Stimulated activated naive CD8-positive, alpha-beta T cell treated with anti-CD3 and anti-CD28 coated beads, Interleukin-15, Interleukin-2, amounts not matched to agents 100 U/mL and 50 U/mL, for 24 hours (primary cell): Measurements from ENCODE around the gene LTA.
"Not testable (repeated sequence)": the region's sequence is repeated elsewhere in the genome, so short reads cannot be mapped to it uniquely, and the experiment has no call there.

ENCODE experiments used
- ATAC-seq: fragments of 150-1000 bp; cut with Tn5 transposase; one replicate; pipeline ENCODE4 v1.10.0; 2021
- DNase-seq: peaks from one replicate; pipeline ENCODE4 v3.0.0; 2021

The LTA gene

DNA sequence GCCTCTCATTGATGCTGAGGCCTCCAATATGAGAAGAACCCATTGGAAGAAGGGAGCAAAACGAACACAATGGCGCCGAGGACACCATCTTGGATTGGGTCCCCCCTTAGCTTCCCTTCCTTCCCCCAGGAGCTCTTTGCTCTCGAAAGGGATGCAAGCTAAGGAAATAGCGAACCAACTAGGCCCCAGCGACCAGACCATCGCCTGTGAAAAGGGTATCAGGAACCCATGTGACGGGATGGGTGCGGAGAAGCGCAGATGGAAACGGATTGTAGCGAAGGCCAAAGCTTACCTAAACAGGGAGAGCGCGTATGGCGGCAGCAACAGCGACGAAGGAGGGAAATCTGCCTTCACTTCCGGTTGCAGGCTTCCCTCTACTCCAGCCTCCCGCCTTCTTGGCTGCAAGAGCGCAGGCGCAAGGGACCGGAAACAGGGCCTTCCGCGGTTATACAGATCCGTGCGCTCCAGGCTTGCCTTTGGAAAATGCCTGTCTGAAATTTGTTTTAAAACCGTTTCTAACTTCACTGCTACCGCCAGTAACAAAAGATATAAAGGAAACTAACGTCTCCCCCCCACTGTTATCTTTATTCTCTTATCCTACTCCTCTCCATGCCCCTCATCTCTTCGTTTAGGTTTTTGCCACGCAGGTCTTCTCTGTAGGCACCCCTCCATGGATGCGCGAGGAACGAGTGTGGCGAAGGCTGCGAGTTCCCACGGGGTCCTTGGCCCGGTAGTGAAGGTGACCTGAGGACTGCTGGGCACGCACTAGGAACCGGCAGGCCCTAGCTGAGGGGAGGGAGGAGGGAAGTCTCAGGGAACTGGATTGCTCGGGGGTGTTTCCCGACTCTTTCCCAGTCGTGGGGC is 30.2 kb upstream of the LTA start, which contains the start of gene DDX39B:
Gene DDX39B (minus strand): TSS at position 346 of the 864 bp plus-strand sequence. CDS start 1,471 bp downstream, outside the sequence.
- DNase-seq, result peak; percentile 94
- peak; percentile 80 for ATAC-seq

DNA sequence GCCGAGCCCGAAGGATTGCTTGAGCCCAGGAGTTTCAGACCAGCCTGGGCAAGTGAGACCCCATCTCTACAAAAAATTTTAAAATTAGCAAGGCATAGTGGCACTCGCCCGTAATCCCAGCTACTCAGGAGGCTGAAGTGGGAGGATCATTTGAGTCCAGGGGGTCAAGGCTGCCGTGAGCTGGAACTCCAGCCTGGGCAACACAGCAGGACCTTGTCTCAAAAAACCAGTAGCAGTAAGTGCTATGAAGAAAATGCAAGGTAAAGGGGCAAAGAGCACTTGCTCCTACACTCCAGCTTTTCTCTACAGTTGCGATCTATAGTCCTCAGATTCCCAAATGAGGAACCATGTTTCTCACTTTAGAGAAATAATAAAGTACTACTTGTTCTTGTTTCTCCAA is 28.4 kb upstream of the LTA start:
- DNase-seq (no peak), ATAC-seq (no peak)

DNA sequence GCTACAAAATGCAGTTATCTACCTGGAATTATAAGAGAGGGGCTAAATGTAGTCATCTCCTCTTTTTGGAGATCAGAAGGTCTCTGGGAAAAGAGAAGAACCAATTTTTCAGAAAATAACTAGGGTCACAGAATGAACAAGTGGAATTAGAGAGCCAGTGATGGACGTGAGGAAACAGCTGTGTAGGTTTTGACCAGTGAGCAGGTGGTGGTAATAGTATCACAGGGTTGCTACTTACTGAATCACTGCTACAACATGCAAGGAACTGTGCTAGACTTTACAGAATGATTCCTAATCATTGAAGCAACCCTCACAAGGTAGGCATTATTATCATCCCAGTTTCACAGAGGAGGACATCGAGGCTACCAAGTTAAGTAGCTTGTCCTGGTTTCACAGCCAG is 27.4 kb upstream of the LTA start:
- no peak for DNase-seq
- no peak for ATAC-seq

DNA sequence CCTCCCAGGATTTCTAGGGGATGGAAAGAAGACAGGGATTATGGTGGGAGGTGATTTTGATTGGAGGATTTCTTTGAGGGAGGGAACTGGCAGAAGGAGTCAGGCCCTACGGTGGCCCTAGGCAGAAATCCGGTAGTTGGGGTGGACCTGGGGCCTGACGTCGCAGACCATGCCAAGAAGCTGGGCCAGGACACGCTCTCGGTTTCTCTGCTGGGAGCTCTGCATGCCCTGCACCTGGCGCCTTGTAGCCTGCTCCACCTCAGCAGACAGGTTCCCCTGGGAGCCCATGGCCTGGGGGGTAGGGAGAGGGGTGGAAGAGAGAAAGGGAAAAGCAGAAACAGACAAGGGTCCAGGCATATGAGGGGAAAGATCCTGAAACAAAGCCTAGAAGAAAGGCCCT is 26.8 kb upstream of the LTA start:
- ATAC-seq (no peak), DNase-seq (no peak)

DNA sequence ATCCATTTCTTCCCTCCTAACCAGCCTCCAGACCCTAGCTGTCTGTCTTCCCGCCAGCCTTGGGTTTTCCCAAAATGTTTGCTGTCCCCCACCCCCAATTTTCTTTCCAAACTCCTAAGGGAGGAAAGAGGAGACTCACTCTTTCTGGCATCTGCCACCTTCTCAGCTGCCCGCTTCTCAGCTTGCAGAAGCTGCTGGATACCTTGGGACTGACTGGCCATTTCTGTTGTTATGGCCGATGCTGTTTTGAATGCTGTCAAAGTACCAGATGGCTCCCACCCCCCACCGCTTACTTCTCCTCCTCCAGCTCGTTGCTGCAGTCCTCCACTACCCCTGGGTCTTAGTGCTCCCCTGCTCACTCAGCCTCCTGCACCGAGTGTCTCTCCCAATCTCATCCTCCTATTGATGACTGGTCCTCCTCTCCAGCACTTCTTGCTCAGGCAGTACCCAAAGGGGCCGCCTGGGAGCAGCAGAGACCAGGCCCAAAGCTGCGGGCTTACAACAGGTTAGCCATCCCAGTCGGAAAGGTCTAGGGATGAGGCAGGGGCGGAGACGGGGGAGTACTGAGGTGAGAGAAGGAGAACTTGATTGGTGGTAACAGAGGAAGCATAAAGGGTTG is 25.6 kb upstream of the LTA start, which contains the start of gene ATP6V1G2:
Gene ATP6V1G2 (minus strand): TSS at position 270 of the 619 bp plus-strand sequence. CDS start 49 bp downstream, at position 221.
- ATAC-seq, result peak; percentile 71
- peak; percentile 93 for DNase-seq

DNA sequence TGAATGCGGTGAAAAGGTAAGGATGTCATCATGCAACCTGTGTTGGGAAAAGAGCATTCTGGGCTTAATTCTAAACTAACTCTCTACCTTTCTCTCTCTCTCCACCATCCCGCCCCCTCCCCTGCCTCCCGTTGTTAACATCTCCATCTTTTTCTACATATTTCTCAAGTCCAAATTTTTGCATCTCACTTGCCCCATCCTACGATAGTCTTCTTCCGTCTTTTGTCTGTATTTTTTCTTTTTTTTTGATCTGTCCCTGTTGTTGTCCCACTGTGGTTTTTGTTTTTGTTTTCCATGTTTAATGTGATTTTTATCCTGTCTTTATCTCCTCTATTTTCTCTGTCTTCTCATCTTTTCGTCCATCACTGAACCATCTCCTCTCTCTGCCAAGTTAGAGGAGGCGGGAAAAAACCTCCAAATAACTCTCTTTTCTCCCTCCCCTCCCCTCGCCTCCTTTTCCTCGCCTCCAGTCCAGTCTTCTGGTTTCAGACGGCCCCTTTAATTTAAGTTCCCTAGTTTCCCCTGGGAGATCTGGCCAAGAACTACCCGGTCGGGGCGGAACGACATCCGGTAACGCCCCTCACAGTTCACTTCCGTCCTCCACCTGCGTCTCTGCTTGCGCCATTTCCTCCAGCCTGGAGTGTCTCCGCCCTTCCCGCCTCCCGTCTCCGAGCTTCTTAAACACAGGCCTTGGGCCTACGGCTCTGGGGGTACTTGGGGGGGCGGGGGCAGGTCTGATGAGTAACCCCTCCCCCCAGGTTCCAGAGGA is 24.9 kb upstream of the LTA start, which contains the start of gene NFKBIL1:
Gene NFKBIL1 (plus strand): TSS at position 651 of the 769 bp plus-strand sequence. CDS start 87 bp downstream, at position 738.
- DNase-seq (peak; percentile 93), ATAC-seq (peak; percentile 91)

DNA sequence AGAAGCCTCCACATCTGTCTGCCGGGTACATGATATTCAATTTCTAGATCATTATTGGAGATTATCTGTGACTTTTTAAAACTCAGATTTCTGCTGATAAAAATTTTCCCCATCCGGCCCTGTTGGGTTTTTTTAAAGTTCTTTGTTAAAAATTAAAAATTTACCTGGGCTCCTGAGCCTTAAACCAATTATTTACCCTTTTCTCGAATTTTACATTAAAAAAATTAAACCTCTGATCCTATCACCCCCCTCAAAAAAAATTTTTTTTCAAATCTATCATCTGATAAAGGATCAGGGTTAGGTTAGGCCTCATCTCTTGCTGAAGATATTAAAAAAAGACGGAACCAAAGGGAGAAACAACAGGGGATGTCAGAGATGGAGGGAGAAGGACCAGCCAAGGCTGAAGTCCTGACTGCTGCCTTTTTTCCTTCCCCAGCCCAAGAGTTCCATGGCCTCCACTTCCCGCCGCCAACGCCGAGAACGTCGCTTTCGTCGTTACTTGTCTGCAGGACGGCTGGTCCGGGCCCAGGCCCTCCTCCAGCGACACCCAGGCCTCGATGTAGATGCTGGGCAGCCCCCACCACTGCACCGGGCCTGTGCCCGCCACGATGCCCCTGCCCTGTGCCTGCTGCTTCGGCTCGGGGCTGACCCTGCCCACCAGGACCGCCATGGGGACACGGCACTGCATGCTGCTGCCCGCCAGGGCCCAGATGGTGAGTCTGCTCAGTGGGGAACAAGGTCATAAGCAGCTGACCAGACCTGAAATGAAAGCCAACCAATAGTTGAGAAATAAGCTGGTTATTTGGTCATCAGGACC is 24.2 kb upstream of the LTA start:
- ATAC-seq, result no peak
- DNase-seq, result no peak

DNA sequence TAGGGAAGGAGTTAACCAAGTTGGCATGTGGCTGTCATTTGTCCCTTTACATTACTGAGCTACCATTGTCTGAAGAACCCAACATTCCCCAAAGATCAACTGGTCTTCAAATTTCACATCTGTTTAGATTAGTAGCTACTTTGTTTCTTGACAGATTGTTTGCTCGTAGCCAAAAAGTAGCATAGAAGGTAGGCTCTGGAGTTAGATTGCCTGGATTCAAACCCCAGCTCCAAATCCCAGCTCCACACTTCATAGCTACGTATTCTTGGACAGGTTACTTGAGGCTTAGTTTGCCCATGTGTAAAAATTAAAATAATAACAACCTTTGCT is 23.6 kb upstream of the LTA start:
- no peak for DNase-seq
- ATAC-seq, result no peak

DNA sequence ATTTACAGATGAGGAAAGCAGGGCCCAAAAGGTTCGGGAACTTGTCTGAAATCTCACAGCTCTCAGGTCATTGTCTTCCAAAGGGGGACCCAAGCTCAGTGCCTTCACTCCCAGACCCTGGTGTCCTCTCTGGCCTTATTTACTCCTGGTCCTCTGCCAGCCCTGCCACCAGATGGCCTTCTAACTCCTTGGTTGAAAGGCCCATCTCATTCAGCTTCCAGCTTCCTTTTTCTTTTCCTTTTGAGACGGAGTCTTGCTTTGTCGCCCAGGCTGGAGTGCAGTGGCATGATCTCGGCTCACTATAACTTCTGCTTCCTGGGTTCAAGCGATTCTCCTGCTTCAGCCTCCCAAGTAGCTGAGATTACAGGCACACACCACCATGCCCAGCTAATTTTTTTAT is 20.7 kb upstream of the LTA start:
- peak; percentile 69 for DNase-seq
- not testable (repeated sequence) for ATAC-seq

DNA sequence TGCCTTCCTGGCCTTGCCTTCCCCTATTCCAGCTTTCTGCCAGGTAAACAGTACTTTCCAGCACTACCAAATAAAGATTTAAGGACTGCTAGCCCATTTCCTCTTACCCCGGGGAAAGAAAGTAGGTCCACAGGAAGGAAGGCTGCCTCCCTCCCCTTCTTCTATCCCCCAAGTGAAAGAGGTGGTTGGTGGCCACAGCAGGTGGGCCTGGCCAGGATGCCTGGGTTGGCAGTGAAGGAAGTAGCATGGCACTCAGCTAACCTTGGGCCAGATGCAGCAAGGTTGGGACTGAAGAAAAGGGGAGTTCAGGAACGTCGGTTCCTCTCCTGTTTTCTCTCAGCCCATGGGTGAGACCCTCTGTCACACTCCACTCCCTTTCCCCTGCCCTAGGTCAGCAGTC is 15.8 kb upstream of the LTA start:
- no peak for ATAC-seq

DNA sequence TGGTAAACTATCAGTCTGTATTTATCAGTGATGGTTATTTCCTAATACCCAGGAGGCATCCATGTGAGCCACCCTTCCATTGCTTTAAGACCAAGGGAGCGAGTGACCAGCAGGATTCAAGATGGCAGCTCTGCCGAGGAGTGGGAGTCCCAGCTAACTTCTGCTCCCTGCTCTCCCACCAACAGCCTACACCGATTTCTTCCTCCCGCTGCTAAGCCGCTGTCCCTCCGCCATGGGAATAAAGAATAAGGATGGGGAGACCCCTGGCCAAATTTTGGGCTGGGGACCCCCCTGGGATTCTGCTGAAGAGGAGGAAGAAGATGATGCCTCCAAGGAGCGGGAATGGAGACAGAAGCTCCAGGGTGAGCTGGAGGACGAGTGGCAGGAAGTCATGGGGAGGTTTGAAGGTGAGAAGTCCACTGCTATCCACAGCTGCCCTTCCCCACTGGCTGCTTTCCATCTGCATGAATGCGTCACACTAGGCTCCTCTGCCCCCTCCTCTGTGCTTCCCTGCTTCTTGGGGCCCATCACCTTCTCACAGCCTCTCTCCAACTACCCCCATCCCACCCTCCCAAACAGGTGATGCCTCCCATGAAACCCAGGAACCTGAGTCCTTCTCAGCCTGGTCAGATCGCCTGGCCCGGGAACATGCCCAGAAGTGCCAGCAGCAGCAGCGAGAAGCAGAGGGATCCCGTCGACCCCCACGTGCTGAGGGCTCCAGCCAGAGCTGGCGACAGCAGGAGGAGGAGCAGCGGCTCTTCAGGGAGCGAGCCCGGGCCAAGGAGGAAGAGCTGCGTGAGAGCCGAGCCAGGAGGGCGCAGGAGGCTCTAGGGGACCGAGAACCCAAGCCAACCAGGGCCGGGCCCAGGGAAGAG is 14.4 kb upstream of the LTA start:
- DNase-seq, result no peak
- ATAC-seq, result no peak

More for the DNA sequence above, 15.8 kb upstream of the LTA start:
- DNase-seq, result no peak

DNA sequence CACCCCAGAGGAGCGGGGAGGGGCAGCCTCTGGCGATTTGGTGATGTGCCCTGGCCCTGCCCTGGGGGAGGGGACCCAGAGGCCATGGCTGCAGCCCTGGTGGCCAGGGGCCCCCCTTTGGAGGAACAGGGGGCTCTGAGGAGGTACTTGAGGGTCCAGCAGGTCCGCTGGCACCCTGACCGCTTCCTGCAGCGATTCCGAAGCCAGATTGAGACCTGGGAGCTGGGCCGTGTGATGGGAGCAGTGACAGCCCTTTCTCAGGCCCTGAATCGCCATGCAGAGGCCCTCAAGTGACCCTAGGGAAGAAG is 13.8 kb upstream of the LTA start:
- ATAC-seq, result no peak
- DNase-seq, result no peak

DNA sequence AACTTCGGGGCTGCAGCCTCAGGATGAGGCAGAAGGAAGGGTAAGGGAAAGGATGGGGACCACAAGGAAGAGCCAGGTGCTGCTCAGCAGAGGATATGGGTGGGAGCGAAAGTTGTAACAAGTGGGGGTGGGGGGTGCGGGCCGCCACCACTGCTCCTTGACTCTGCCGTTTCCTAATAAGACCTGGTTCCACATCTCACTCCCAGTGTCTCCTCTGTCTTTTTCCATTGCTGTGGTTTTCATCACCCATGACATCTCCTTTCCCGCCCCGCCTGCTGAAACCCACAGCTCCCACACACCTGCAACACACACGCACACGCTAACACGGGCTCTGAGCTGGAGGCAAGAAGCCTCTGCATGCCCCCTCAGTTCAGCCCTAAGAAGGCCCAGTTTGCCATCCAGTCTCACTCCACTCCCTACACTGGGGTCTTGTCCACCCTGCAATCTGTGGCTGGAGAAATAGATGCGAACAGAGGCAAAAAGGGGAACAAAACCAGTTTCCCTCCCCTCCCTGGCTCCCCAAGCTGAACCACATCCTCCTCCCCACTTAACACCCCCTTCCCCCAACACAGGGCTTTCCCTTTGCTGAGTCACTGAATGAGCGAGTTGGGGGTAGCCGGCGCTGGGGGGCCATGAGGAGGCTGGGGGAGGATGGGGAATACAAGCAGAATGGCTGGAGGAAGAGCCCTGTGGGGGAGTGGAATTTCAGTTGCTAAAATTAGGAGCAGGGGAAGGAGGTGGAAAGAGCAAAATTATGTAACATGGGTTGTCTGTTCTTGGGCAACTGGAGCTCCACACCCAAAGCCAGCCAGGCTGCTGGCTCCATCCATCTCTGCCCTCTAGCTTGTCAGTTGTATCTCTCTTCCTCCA is 13.2 kb upstream of the LTA start:
- peak; percentile 57 for ATAC-seq
- DNase-seq, result peak; percentile 75

DNA sequence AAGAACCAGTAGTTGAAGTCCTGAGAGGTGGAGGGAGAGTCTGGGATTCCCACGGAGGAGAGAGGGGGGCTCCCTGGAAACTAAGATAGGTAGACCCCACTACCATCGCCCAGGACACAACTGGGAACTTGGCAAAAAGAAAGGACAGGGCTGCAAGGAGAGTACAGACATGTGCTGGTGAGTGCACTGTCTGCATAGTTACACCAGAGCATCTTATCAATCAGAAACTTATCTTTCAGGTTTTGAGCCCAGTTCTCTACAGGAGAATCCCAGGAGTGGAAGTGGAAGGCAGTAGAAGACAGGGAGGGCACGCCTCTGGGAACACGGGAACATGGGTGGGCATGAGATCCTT is 12.5 kb upstream of the LTA start:
- ATAC-seq (no peak), DNase-seq (no peak)

DNA sequence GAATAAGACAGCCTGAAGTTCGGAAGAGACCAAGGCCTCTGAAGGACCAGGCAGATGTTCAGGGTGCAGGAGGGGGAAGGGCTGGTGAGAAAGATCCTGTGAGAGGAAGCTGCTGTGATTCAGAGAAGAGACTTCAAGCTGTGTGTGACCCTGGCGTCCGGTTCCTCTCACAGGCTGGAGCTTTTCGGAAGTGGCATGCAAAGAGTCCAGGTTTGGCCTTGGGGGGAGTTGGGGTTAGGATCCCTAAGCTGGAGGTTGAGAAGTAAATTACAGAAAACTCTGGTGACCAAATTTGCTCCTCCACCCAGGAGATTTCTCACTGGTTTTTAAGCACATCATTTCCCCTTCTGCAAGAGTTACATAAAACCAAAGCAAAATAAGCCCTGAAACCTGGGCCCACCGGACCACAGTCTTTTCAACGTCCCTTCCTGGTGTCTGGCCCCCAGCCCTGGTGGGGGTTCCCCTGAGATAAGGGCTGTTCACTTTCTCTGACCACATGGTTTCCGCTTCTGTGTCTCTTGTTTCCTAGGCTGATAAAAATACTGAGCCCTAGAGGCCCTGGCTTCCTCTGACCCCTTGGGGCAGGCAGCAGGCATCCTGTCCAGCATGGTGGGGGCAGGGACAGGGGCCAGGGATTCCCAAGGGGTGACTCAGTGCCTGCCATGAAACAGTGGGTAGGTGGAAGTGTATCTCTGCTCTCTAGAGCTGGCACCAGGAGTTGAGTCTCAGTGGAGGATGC is 12.0 kb upstream of the LTA start:
- DNase-seq (peak; percentile 69), ATAC-seq (peak; percentile 50)

DNA sequence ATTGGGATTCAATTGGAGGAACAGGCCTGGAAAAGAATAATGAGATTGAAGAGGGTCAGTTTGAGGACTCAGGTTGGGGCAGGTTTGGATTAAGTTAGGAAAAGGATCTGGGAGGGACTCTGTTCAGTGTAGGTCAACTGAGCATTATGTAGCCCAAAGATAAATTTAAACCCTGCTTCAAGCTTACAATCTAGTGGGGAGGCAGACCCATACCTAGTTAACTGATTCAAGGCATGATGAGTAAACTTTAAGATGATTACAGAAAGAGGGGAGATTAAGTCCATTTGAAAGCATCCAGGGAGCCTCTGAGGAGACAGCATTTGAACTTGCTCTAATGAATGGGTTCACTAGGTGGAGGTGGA is 11.4 kb upstream of the LTA start:
- DNase-seq, result no peak
- no peak for ATAC-seq

DNA sequence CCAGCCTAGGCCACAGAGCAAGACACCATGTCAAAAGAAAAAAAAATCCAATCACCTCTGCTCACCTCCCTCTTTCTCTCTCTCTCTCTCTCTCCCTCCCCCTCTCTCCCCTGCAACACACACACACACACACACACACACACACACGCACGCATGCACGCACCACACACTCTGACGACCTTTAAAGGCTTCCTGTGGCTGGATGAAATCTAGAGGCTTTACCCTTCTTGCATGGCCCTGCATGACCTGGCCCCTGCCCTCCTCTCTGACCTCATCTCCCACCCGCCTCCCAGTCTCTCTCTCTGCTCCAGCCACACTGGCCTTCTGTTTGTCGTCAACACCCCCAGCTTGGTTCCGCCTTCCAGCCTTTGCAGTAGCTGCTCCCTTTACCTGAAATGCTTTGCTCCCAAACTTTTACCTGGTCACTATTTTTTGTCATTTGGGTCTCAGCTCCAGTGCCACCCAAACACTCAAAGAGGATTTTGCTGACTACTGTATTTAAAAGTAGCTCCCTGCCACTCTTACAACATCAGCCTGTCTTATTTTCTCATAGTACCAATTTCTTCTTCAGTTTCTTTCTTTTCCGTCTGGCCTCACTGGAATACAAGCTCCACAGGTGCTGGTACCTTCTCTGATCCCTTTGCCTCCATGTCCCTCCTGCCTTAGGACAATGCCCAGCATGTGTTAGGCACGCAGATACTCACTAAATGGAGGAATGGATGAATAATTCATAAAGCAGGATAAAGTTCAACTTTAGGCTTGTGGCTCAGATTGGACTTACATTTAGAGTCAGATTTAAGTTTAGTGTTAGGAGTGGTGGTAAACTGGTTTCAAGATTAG is 4.3 kb upstream of the LTA start:
- no peak for DNase-seq
- peak; percentile 5 for ATAC-seq

DNA sequence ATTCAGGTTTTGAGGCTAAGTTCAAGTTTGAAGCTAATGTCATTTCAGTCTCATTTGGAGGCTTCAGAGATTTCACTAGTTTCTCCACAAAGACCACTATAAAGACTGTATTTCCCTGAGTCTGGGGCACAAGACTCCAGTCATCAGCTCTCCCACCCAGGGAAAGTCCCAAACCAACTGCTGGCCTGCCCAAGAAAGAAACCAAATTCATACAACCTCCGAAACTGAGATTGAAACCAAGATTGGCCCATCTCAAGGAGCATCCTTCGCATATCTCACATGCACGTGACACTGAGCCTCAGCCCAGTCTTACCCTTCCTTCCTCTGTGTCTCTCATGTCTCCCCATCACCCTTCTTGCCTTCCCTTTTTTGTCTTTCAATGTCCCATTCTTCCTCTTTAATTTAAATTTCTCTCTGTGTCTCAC is 3.5 kb upstream of the LTA start:
- peak; percentile 71 for DNase-seq
- peak; percentile 72 for ATAC-seq
